ENCODE results near the gene VAT1. TPM values are rescaled to one million over a fixed set of nuclear protein-coding genes. Genes with fewer than 3 reads are reported as not detected.

The VAT1 gene
- total RNA-seq, 2 donors from 2014 or later, result 51.4 to 99.8 TPM

- Histone ChIP-seq H3K9me3 (no peaks in the 10 kb centered on the region), H3K4me1 (no peaks in the 10 kb centered on the region), H3K27ac (no peak overlapping the region), H3K4me3 (no peak overlapping the region), H3K36me3 (no peaks in the 10 kb centered on the region), H3K27me3 (no peaks in the 10 kb centered on the region)
- no peak for DNase-seq (ENCODE audit: low spot score)
- TF ChIP-seq CTCF (IDR thresholded peaks at IDR 0.05), result no peak
These were observed 9.5 kb upstream of the VAT1 start for GRCh38 chr17:43031666-43032065.

GRCh38 chr17:43030137-43030767 is 8.1 kb upstream of the VAT1 start:
- Histone ChIP-seq H3K27ac (no peak overlapping the region), H3K27me3 (no peaks in the 10 kb centered on the region), H3K36me3 (no peaks in the 10 kb centered on the region), H3K9me3 (no peaks in the 10 kb centered on the region), H3K4me3 (no peak overlapping the region), H3K4me1 (peaks cover 0 to 4% of the 10 kb centered on the region in 2 donors)
- no peak for DNase-seq (ENCODE audit: low spot score)
- no peak for TF ChIP-seq CTCF (IDR thresholded peaks at IDR 0.05)

GRCh38 chr17:43028221-43028861 is 6.2 kb upstream of the VAT1 start:
- H3K36me3 ChIP-seq, result no peaks in the 10 kb centered on the region
- TF ChIP-seq CTCF (IDR thresholded peaks at IDR 0.05), result no peak
- no peaks in the 10 kb centered on the region for H3K27me3 ChIP-seq
- no peak overlapping the region for H3K4me3 ChIP-seq
- no peak overlapping the region for H3K27ac ChIP-seq
- H3K4me1 ChIP-seq, result peaks cover 0 to 12% of the 10 kb centered on the region in 2 donors
- H3K9me3 ChIP-seq, result no peaks in the 10 kb centered on the region
- no peak for DNase-seq (ENCODE audit: low spot score)

GRCh38 chr17:43027091-43028032 is 5.2 kb upstream of the VAT1 start:
- Histone ChIP-seq H3K36me3 (no peaks in the 10 kb centered on the region), H3K4me3 (no peak overlapping the region), H3K9me3 (no peaks in the 10 kb centered on the region), H3K27me3 (no peaks in the 10 kb centered on the region), H3K4me1 (peaks cover 0 to 18% of the 10 kb centered on the region in 2 donors), H3K27ac (no peak overlapping the region)
- no peak for TF ChIP-seq CTCF (IDR thresholded peaks at IDR 0.05)
- DNase-seq (ENCODE audit: low spot score), result no peak

GRCh38 chr17:43026595-43026994 is 4.4 kb upstream of the VAT1 start:
- Histone ChIP-seq H3K27me3 (no peaks in the 10 kb centered on the region), H3K4me1 (peaks cover 0 to 19% of the 10 kb centered on the region in 2 donors), H3K36me3 (no peaks in the 10 kb centered on the region), H3K27ac (no peak overlapping the region), H3K9me3 (no peaks in the 10 kb centered on the region), H3K4me3 (no peak overlapping the region)
- no peak for TF ChIP-seq CTCF (IDR thresholded peaks at IDR 0.05)
- no peak for DNase-seq (ENCODE audit: low spot score)
